GM19397 (cell line): ENCODE measurements around the gene SELENOF.

Experiments used
- ATAC-seq: cut with Tn5 transposase; IDR thresholded peaks from one replicate; pipeline ENCODE4 v1.9.1; 2021; ENCODE audit warnings: mild to moderate bottlenecking, moderate library complexity; ENCODE audit not compliant: unreplicated experiment

Gene SELENOF

GRCh38 chr1:86860424-86860823 is 53.5 kb downstream of the SELENOF start:
- ATAC-seq, result no peak

- no peak for ATAC-seq
These were observed 53.9 kb downstream of the SELENOF start for GRCh38 chr1:86860020-86860419.

DNA sequence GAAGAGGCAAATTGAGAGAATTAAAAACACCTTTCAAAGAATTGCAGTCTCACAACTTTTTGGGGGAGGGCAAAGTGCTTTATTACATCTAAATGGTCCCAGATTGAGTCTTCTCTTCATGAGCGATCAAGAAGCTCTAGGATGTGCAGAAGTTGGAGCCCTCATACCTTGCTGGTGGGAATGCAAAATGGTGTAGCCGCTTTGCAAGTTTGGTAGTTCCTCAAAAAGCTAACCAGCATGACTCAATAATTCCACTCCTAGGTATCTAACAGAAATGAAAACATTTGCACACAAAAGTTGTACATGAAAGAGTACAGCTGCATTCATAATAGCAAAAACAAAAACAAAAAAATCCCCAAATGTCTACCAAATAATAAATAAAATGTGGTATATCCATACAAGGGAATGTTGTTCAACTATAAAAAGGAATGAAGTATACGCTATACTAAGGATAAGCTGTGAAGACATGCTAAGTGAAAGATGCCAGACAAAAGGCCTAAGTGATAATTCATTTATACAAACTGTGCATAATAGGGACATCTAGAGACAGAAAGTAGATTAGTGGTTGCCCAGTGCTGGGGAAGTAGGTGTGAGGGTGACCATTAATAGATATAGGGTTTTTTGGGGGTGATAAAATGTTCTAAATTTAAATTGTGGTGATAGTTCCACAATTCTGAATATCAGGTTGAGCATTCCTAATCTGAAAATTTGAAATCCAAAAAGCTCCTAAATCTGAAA is 55.2 kb downstream of the SELENOF start:
- ATAC-seq, result no peak

GRCh38 chr1:86856196-86856595 is 57.7 kb downstream of the SELENOF start:
- ATAC-seq, result no peak

- ATAC-seq, result no peak
These were observed 59.6 kb downstream of the SELENOF start for GRCh38 chr1:86854352-86854751.

DNA sequence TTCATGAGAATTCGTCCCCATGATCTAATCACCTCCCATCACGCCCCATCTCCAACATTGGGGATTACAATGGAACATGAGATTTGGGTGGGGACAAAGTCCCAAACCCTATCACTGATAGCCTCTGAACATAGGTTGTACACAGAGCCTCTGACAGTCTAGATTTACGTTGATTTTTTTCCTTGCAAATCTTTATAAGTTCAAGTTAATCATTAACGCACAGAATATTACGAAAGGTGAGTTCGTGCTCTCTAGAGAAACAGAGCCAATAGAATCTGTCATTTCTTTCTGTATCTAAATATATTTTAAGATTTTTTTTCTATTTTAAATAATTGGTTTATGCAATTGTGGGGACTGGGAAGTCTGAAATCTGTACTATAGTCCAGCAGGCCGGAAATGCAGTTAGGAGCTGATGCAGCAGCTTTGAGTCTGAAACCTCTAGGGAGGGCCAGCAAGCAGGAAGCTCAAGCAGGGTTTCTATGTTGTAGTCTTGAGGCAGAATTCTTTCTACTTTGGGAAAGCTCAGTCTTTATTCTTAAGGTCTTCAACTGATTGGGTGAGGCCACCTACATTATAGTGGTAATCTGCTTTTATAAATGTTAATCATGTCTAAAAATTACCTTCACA is 61.0 kb downstream of the SELENOF start:
- no peak for ATAC-seq

GRCh38 chr1:86852289-86852688 is 61.6 kb downstream of the SELENOF start:
- ATAC-seq, result no peak

GRCh38 chr1:86849756-86850155 is 64.2 kb downstream of the SELENOF start:
- ATAC-seq, result no peak

- no peak for ATAC-seq
These were observed 65.3 kb downstream of the SELENOF start for GRCh38 chr1:86848654-86849053.

DNA sequence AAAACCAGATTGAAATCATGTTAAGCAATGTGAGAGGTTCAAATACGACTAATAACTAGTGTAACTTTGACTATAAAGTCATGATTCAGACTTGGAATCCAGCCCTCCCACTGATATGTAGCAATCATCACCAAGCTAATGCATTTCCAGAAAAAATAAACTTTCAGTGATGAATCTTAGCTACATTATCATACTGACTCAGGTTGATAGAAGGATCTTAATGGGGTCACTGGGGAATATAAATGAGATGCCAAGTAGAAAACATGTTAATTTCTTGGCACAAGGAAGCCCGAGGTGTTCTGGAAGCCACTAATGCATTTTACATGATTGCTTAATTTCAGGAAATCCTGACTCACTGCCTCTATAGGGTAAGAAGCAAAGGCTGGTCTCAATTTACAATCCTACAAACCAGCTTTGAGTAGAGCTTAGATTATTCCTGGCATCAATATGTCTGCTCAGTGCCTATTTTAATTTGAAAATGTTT is 67.7 kb downstream of the SELENOF start:
- ATAC-seq, result no peak

DNA sequence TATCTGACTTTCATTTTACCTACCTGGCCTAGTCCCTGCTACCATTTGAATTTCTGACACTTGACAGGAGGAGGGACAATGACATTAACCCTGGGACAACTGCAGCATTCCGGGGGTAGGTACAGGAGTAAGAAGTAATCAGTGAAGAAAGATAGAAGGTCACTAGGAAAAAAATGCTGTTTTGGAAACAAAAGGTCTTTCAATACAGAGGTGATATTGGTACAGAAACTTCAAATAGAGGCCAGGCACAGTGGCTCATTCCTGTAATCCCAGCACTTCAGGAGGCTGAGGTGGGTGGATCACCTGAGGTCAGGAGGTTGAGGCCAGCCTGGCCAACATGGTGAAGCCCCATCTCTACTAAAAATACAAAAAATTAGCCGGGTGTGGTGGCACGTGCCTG is 68.4 kb downstream of the SELENOF start:
- ATAC-seq, result no peak

DNA sequence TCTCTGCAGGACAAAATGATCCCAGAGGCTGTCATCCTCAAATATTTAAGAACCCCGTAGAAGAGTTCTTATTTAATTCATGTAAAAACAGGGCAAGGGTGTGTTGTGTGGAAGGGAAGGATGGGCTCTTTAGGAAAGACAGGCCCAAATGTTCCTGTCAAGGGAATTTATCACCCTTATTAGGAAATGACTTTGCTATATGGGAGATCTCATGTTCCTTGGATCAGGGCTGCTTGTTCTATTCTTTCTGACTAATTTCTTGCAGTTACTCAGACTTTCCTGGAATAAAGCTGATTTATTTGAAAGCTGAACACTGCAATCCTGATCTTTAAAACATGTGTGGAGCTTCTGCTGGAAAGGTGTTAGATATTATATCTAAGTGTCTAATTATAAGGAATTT is 72.8 kb downstream of the SELENOF start:
- ATAC-seq, result no peak

GRCh38 chr1:86833461-86834215 is 80.3 kb downstream of the SELENOF start:
- no peak for ATAC-seq

DNA sequence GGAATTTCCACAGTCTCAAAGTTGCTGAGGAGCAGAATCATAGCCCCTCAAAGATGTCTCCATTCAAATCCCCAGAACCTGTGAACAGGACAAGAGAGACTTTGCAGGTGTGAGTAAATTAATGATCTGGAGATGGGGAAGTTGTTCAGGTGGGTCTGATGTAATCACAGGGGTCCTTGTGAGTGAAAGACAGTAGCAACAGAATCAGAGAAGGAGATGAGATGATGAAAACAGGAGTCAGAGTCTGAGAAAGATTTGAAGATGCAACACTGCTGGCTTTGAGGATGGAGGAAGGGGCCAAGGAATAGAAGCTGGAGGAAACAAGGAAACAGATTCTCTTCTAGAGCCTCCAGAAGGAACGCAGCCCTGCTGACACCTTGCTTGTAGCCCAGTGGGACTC is 81.5 kb downstream of the SELENOF start:
- no peak for ATAC-seq

- ATAC-seq, result no peak
These were observed 84.6 kb downstream of the SELENOF start for GRCh38 chr1:86829321-86829720.

DNA sequence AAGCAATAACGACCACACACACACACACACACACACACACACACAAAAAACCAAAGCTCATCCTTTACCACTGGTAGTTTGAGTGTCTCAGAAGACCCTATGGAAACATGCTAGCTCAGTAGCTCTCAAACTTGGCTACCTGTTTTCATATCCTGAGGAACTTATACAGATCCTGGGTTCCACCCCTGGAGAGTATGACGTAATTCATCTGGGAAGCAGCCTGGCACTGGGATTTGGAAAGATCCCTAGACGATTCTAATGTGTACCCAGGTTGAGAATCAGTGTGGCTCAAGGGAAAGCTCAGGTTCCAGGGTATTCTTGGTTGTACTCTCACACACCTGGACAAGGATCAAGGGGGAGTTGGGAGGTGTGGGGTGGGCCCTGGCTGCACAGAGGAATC is 85.9 kb downstream of the SELENOF start:
- ATAC-seq, result no peak

DNA sequence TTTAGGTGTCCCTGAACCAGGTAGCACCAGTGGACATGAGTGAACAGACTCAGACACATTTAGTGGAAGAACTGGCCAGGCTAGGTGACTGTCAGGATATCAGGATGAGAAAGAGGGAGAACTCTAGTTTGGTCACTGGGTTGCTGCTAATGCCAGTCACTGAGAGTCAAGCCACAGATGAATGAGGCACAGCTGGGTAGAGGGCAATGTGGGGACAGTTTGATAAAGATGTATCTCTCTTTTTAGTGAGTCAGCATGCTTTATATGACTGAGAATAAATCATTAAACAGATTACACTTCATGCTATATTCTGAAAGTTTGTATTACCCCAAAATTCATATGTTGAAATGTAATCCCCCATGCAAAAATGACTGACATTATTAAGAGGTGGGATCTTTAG is 87.1 kb downstream of the SELENOF start:
- ATAC-seq, result no peak

DNA sequence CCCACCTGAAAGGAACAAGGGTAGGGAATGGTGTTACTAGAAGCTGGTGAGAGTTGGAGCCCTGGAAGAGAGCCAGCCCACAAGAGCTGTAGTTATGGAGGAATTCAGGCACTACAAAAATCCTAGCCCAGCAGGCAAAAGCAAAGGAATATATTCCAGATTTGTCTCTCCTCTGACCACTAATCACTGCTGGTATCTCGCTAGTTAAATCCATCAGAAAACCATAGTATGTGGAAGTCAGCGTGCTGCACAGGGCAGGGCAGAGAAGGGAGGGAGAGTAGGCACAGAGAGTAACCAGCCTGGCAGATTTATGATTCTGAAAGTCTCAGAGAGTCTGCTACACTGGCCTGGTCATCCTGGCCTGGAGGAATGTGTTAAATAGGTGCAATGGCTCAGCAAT is 88.6 kb downstream of the SELENOF start:
- no peak for ATAC-seq

DNA sequence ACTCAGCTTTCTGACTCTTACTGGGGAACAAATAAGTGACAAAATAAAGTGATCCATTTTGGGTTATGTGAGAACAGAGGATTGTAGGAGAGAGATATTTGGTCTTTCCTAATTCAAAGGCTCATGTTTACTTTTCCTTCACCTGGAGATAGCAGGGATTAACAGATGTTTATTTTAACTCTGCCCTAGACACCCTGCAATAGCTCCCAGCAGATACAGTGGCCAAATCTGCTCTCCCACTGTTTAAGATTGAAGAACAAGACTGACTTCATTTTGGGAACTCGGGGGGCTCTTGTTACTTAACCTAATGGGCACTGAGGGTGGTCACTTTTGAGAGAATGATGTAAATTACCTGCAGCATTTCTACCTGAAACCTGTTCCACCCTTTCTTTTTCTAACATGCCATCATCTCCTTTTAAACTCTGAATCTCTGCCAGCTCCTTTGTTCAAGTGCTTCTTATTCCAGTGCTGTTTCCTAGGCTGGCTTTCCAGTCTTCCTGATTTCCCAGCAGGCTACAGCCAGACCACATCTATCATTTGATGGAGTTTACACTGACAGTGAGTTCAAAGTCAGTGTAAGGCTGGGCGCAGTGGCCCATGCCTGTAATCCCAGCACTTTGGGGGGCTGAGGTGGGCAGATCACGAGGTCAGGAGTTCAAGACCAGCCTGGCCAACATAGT is 90.0 kb downstream of the SELENOF start:
- ATAC-seq, result no peak

DNA sequence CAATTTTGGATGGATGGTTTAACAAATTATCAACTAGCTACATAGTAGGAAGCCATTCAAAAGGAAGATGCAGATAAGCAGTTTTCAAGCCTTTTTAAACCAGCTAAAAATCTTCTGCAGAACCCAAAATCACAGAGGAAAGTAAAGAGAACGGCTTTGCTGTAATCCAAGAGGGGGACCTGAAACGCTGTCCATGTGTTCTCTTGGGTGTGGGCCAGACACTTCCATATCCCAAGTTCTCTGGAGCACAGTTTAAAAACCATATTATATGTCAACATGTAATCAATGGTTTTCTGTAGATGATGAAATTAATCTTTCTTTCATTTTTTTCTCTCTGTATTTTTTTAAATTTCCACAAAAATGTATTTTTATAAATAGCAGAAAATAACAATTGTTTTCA is 90.5 kb downstream of the SELENOF start:
- ATAC-seq, result no peak

DNA sequence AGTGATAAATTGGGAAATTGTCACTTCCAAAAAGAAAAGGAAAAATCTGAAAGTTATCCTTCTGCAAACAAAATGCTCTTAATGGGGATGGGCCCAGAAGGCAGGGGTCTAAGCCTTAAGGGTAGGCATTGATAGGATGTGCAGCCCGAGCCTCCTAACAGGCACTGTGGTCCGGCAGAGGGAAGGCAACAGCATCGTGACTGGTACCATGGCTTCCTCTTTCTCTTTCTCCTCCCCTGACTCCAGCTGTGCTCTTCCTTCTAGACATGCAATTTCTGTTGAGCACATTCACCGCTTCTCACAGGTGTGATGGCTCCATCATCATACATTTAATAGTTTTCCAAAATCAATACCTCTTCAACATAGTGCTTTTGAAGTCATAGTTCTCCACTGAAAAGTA is 91.5 kb downstream of the SELENOF start:
- ATAC-seq, result no peak
